ENCODE measurements around the gene CACNG3.
"Not testable (repeated sequence)": the region's sequence is repeated elsewhere in the genome, so short reads cannot be mapped to it uniquely, and the experiment has no call there.

CACNG3 gene

DNA sequence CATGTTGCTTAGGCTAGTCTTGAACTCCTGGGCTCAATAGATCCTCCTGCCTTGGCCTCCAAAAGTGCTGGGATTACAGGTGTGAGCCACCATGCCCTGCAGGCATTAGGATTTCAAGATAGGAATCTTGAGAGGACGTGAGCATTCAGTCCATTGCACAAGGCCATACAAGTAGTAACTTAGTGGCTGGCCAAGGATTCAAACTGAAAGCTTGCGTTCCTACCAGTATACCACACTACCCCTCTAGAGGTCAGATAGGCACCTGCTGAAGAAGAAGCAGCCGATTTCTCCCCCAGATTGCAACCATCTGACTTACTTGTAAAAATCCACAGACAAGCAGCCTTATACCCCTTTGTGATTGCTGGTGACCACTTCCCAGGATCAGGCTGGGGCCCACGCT lies 80.9 kb downstream of the CACNG3 start:
- no peak for DNase-seq

DNA sequence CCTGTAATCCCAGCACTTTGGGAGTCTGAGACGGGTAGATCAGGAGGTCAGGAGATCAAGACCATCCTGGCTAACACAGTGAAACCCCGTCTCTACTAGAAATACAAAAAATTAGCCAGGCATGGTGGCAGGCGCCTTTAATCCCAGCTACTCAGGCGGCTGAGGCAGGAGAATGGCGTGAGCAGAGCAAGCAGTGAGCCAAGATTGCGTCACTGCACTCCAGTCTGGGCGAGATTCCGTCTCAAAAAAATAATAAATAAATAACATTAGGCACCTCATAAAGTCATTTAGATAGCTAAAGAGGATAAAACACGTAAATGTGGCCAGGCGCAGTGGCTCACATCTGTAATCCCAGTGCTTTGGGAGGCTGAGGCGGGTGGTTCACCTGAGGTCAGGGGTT lies 87.7 kb downstream of the CACNG3 start:
- DNase-seq, result not testable (repeated sequence)

DNA sequence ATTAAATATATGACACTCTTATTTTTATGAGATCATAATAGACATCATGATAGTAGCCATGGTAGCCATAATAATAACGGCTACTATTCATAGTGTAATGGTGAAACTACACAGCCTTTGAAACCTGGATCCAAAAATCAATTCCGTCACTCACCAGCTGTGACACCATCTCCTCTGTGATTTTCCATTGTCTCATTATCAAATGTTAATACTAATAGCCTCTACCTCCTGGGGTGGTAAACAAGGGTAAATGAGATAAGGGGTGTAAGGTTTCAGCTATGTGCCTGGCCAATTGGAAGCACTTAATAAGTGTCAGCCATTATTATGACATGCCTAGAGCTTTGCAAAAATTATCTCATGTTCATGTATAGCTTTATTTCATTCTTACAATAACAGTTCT lies 88.6 kb downstream of the CACNG3 start:
- no peak for DNase-seq

DNA sequence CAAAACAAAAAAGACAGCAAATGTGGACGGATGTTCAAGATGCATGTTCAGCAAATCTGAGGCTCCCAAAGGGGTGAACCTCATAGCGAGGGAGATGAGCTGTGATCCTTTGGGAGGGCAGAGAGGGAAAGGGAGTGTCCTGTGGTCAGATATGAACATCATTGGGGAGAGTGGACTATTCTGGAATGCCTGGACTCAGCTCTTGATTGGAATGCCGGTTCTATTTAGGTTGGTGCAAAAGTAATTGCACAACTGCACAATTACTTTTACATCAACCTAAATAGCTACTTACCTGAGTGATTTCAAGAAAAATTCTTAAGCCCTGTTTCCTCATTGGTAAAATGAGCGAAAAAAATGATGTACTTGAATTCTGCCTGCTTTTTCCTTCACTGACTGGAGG lies 89.6 kb downstream of the CACNG3 start:
- DNase-seq, result no peak

GRCh38 chr16:24346734-24347133 lies 90.6 kb downstream of the CACNG3 start:
- no peak for DNase-seq

DNA sequence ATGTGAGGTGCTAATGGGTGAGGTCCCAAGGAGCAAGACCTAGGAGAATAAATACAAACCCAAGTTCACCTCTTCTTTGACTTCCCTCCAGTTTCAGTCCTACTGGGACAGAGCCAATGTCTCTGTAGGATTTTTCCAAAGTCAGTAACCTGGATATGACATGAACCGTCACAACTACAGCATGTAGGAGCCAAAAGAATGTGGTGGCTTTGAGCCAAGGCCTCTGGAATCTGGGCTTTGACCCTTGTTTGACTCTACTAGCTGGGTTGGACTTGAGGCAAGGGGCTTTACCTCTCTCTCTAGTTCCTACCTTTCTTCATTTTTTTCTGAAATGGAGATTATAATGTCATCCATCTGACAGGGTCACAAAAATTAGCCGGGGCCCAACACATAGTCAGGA lies 91.4 kb downstream of the CACNG3 start:
- no peak for DNase-seq

DNA sequence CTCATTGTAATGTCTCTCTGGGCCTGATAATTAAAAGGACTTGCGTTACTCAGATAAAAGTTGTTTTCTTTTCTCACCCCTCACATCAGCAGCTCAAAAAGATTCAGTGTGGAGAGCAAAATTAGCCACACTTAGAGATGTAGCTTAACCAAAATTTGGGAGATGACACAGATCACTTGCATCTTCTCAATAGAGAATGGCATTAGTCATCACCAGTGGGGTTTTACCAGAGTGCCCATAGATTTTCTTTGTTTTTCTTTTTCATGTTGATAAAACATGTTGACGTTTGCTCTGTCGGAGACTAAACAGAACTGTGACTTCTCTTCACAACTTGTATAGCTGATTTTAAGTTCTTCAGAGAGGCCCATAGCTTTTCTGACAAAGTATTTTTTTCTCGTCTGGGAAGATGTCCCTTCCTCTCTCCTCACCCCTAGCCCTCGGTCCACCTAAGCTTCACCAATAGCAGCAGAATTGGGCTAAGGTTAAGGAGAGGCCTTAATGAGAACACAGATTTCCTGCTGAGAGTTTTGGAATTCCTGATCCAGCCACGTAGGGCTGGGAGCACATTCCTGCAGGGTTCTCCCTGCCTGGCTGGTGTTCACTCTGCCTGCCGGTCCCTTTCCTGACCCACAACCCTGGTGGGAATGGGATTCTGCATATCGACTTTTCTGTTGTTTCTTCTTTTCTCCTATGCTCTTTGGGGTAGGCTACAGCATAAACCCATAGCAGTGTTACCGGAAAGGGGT lies 92.6 kb downstream of the CACNG3 start:
- DNase-seq, result no peak

DNA sequence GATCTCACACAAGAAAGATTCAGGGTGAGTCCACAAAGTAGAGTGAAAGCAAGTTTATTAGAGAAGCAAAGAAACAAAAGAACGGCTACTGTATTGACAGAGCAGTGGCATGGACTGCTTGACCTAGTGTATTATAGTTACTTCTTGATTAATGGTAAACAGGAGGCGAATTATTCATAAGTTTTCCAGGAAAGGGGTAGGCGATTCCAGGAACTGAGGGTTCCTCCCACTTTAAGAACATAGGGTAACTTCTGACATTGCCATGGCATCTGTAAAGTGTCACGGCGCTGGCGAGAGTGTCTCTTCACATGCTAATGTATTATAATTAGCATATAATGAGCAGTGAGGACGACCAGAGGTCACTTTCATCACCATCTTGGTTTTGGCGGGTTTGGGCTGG lies 93.2 kb downstream of the CACNG3 start:
- DNase-seq, result no peak

GRCh38 chr16:24352746-24353145 lies 96.6 kb downstream of the CACNG3 start:
- no peak for DNase-seq

DNA sequence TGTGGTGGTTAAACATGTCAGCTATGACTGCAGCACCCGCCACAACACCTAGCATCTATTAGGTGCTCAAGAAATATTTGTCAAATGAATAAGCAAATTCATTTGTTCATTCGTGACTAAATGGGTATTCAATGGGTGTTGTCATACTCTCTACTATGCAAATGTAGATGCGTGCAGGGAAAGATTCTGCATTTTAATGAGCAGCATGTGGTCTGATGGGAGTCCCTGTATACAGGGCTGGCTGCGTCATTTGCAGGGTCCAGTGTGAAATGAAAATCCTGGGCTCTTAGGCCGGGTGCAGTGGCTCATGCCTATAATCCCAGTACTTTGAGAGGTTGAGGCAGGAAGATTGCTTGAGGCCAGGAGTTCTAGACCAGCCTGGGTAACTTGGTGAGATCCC lies 97.5 kb downstream of the CACNG3 start:
- DNase-seq, result no peak

GRCh38 chr16:24357511-24357910 lies 101.4 kb downstream of the CACNG3 start:
- no peak for DNase-seq

- no peak for DNase-seq
These were observed 102.0 kb downstream of the CACNG3 start for GRCh38 chr16:24358117-24358516.

- no peak for DNase-seq
These were observed 103.4 kb downstream of the CACNG3 start for GRCh38 chr16:24359490-24359889.

DNA sequence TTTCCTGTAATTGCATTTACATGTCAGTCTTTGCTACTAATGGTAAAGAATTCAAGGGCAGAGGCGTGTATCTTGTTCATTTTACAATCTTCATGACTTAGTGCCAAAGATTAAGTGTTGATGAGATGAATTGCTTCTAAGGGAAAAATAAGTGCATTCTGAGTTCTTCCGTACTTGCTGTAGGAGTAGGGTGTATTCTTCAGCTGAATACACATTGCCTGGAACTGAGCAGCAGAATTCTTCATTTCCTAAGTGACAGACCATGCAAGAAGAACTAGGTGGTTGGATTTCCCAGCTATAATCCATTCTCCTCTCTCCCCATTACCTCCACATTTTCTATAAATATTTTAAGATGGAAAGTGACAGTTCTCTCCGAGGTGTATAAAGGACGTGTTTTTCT lies 104.8 kb downstream of the CACNG3 start:
- DNase-seq, result no peak

DNA sequence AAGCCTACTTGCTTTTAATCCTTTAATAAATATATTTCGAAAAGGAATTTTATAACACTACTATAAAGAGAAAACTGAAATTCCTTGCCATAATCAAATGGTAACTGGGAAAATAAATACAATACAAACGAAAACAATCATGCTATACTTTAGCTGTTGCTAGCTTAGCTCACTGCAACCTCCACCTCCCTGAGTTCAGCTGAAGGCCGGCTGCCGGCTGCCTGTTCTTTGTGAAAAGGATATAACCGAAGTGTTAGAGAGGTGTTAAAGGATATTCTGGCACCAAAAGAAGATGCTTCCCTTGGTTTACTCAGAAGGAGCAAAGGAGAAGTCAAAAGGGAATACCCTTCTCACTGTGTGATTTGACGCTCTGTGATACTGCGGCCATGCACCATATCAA lies 108.5 kb downstream of the CACNG3 start:
- DNase-seq, result no peak

- DNase-seq, result no peak
These were observed 111.1 kb downstream of the CACNG3 start for GRCh38 chr16:24367186-24367710.

DNA sequence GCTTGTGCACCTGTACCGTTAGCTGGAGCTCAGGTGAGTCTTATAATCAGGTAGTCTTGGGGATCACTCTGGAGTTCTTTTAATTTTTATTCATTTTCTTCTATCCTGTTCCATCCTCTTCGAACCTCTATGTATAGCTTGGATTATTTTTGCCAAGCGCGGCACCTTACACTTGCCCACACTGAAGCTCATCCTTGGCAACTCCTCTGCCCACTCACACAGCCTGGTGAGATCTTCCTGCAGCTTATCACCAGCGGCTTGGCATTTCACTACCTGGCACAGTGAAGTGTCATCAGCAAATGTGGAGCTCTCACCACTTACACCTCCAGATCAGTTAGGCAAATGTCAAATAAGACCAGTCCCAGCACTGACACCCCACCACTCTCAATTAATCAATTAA lies 116.7 kb downstream of the CACNG3 start:
- no peak for DNase-seq

- DNase-seq, result no peak
These were observed 122.9 kb downstream of the CACNG3 start for GRCh38 chr16:24378999-24379398.

DNA sequence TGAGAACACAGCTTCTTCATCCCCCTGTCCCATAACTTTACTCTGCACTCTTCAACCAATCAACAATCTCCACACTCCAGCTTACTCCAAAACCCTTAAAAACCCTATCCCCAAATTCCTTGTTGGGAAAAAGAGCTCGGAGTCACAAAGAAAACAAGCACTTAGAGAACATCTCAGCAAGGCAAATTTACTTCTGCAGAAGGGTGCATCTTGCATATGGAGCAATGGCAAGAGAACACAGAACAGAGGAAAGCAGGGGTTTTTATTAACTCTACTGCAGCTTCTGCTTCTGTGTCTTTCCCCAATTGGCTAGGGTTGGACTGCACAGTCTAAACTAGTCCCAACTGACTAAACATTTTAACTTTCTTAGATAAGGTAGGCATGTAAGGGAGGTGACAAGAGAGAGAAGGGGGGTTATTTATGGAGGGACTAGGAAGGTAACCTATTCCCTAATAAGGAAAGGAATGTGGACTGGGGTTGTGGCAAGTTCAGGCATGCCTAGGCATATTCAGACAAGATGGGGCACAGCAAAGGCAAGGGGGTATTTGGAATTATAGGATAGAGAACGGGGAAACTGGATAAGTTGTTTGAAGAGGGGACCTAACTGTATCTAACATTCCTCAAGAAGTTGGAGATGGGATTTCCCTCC lies 125.5 kb downstream of the CACNG3 start:
- no peak for DNase-seq

- DNase-seq, result no peak
These were observed 126.8 kb downstream of the CACNG3 start for GRCh38 chr16:24382762-24383407.

DNA sequence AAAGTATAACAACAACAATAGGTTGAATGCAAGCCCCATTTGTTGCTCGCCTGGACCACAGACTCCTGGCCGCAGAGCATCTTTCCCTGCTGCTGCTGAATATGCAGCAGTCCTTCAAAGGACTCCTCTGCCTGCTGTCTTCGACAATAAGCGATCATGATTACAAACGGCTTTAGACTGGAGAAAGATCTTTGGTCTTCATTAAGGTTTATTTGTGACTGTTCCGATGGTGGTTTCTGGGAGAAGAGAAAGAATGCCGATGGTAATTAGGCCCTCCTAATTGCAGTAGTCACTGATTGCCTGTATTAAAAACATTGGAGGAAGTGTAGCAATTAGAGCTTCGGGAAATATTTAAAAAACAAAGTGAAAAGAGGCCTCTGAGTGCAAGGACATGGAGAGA lies 138.2 kb downstream of the CACNG3 start:
- DNase-seq, result no peak

DNA sequence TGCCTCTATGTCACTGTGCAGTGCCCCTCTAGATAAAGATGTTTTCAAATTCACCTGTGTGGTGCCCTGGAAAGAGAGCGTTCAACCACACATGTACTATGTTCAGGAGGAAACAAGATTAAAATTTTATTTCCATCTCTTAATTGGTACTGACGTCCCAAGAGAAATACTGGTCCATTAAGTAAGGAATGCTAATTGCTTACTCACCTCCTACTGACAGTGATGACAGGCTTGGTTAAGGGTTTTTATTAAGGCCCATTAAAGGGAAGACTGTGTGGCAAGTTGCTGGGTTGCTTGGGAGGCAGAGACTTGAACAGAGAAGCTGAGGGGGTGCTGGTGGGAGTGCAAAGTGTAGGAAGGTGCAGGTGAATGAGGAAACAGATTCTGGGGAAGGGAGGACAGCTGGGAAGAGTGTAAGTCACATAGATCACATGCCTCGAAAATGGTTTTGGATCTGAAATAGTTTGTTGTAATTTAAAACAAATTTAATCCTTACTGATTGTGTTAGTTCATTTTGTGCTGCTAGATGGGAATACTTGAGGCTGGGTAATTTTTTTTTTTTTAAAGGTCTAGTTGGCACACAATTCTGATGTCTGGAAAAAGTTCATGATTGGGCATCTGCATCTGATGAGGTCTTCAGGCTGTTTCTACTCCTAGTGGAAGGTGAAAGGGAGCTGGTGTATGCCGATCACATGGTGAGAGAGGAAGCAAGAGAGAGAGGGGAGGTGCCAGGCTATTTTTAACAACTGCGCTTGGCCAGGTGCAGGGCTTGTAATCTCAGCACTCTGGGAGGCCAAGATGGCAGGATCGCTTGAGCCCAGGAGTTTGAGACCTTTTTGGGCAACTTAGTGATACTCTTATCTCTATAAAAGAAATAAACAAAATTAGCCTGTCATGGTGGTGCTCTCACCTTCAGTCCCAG lies 140.5 kb downstream of the CACNG3 start:
- DNase-seq, result no peak

DNA sequence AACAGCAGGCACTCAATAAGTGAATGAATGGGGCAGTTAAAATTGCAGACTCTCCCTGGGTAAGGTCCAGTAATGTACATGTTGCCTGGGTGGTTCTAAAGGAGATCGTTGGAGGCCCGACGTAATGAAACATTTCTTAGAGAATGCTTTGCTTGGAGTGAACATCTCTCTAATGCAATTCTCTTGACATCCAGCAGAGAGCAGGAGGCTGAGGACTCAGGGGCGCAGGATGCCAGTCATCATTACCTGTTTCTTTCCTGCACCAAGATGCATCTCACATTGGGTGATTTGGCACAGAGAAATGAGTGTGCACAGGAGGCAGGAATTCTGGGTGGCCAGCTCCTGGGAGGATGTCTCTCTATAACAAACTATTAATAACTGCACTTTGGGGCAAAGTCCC lies 152.9 kb downstream of the CACNG3 start:
- no peak for DNase-seq
